GM18951 (cell line): Measurements from ENCODE around the gene LIMK1.

Experiments used
- POLR2A ChIP-seq: IDR thresholded peaks from 4 replicates; pipeline ENCODE4 v1.6.1; 2011; ENCODE audit warnings: mild to moderate bottlenecking; ENCODE audit not compliant: insufficient read length, insufficient read depth; ENCODE audit errors: extremely low read depth
- in situ Hi-C: fragments of 300-500 bp; cut with MboI; formaldehyde crosslinking; loops from one replicate; pipeline ENCODE4 v1.12.0; 2022; ENCODE audit warnings: low sequenced_read_pairs, mixed read lengths, inconsistent platforms; ENCODE audit not compliant: unreplicated experiment

The LIMK1 gene

GRCh38 chr7:74048999-74049599 lies 34.5 kb upstream of the LIMK1 start:
- TF ChIP-seq POLR2A: no peak
- in situ Hi-C loops: no loop called here

- TF ChIP-seq POLR2A: no peak
- in situ Hi-C loops: loop anchor here (10.0 kb wide), 1 partner anchor 125 kb away; the partner anchor contains the start of gene EIF4H
Measured at GRCh38 chr7:74049997-74050798, 33.4 kb upstream of the LIMK1 start.

- no peak for TF ChIP-seq POLR2A
- in situ Hi-C loops: loop anchor here (10.0 kb wide), 1 partner anchor 124 kb away; the partner anchor contains the start of gene EIF4H
Measured at GRCh38 chr7:74051193-74051592, 32.4 kb upstream of the LIMK1 start.

DNA sequence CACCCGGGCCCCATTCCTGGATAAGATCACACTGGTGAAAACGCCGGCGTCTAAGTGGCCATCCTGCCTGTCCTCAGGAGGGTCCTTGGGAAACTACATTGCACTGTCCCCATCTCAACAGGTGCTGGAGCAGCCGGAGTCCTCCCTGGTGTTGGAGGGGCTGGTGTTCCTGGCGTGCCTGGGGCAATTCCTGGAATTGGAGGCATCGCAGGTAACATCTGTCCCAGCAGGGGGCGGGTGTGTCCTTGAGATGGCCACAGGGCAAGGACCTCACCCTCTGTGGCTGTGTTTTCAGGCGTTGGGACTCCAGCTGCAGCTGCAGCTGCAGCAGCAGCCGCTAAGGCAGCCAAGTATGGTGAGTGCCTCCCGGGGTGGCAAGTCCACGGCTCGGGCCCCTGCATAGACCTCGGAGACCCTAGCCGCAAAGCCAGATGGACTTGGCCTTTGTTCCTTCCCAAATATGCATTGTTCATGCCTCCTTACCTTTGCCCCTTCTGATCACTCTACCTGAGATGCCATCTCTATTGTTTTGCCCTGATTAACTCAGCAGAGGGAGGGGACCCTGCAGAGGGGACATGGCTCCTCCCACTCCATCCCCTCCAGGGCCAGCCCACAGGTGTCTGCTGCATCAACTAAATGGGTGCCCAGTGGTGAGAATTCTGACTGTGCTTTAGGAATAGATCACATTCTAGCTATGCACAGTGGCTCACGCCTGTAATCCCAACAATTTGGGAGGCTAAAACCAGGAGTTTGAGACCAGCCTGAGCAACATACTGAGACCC lies 31.8 kb upstream of the LIMK1 start:
- no peak for TF ChIP-seq POLR2A
- in situ Hi-C loops: loop anchor here (10.0 kb wide), 1 partner anchor 123 kb away; the partner anchor contains the start of gene EIF4H

- in situ Hi-C loops: loop anchor here (10.0 kb wide), 1 partner anchor 122 kb away; the partner anchor contains the start of gene EIF4H
- no peak for TF ChIP-seq POLR2A
Measured at GRCh38 chr7:74052628-74053027, 31.0 kb upstream of the LIMK1 start.

DNA sequence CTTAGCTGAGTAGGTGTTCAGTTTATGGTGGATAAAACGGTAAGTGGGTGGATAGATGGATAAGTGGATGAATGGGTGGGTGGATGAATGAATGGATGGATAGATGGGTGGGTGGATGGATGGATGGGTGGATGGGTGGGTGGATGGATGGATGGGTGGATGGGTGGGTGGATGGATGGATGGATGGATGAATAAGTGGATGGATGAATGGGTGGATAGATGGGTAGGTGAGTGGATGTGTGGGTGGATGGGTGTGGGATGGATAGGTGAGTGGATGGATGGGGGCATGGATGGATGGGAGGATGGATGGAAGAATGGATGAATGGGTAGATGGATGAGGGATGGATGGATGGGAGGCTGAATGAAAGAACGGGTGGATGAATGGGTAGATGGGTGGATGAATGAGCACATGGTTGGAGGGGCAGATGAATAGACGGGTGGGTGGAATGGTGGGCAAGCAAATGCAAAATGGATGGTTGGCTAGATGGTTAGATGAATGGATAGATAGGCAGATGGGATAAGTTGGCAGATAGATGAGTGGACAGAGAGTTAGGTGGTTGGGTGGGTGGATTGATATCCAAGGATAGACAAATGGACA lies 29.9 kb upstream of the LIMK1 start:
- no peak for TF ChIP-seq POLR2A
- in situ Hi-C loops: loop anchor here (10.0 kb wide), 1 partner anchor 121 kb away; the partner anchor contains the start of gene EIF4H

- in situ Hi-C loops: loop anchor here (10.0 kb wide), 1 partner anchor 118 kb away; the partner anchor contains the start of gene EIF4H
- no peak for TF ChIP-seq POLR2A
Measured at GRCh38 chr7:74056096-74056915, 27.3 kb upstream of the LIMK1 start.

DNA sequence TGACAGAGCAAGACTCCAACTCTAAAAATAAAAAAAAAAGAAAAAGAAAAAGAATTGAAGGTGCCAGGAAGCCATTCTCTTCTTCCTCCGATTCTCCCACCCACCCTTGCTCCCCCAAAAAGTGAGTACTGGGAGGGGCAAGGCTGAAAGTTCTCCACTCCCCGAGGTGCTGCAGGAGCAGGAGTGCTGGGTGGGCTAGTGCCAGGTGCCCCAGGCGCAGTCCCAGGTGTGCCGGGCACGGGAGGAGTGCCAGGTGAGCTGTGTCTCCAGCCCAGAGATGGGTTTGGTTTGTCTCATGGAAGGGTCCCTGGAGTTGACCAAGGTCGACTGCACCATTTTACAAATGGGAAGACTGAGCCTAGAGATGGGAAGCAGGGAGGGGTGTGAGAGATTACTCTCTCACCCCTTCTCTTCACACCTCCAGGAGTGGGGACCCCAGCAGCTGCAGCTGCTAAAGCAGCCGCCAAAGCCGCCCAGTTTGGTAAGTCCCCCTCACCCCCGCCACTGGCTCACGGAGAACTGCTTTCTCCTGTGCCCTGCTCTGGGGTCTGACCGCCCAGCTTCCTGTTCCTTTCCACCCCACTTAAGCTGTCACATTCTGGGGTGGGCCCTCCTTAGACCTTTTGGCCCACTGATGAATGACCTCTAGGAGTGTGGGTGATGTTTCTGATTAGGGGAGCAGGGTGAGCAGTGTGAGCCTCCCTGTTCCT lies 26.2 kb upstream of the LIMK1 start:
- in situ Hi-C loops: loop anchor here (10.0 kb wide), 1 partner anchor 117 kb away; the partner anchor contains the start of gene EIF4H
- TF ChIP-seq POLR2A: no peak

GRCh38 chr7:74057987-74058386 lies 25.6 kb upstream of the LIMK1 start:
- in situ Hi-C loops: loop anchor here (10.0 kb wide), 1 partner anchor 117 kb away; the partner anchor contains the start of gene EIF4H
- no peak for TF ChIP-seq POLR2A

DNA sequence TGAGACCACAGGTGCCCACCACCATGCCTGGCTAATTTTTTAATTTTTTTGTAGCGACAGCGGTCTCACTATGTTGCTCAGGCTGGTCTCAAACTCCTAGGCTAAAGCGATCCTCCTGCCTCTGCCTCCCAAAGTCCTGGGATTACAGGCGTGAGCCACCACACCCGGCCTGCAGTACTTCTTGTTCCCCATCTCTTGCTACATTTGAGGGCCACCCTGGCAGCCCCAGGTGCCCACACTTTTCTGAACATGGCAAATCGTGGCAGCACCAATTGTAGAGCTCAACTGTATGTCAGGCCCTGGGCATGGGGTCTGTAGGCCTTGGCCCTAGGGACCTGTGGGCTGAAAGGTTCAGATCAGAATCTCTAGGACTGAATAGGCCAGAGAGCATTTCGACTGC lies 25.1 kb upstream of the LIMK1 start:
- in situ Hi-C loops: loop anchor here (10.0 kb wide), 1 partner anchor 116 kb away; the partner anchor contains the start of gene EIF4H
- TF ChIP-seq POLR2A: no peak

- no peak for TF ChIP-seq POLR2A
- in situ Hi-C loops: loop anchor here (10.0 kb wide), 1 partner anchor 116 kb away; the partner anchor contains the start of gene EIF4H
Measured at GRCh38 chr7:74059037-74059436, 24.6 kb upstream of the LIMK1 start.
